Measurements from ENCODE around the gene FOSL2.

DNA sequence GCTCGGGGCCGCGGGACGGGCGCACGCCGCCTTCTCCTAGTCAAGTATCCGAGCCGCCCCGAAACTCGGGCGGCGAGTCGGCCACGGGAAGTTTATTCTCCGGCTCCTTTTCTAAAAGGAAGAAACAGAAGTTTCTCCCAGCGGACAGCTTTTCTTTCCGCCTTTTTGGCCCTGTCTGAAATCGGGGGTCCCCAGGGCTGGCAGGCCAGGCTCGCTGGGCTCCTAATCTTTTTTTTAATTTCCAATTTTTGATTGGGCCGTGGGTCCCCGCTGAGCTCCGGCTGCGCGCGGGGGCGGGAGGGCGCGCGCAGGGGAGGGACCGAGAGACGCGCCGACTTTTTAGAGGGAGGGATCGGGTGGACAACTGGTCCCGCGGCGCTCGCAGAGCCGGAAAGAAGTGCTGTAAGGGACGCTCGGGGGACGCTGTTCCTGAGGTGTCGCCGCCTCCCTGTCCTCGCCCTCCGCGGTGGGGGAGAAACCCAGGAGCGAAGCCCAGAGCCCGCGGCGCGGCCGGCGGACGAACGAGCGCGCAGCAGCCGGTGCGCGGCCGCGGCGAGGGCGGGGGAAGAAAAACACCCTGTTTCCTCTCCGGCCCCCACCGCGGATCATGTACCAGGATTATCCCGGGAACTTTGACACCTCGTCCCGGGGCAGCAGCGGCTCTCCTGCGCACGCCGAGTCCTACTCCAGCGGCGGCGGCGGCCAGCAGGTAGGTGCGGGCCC lies 617 bp downstream of the FOSL2 start:
- TF ChIP-seq, protein P1, sequence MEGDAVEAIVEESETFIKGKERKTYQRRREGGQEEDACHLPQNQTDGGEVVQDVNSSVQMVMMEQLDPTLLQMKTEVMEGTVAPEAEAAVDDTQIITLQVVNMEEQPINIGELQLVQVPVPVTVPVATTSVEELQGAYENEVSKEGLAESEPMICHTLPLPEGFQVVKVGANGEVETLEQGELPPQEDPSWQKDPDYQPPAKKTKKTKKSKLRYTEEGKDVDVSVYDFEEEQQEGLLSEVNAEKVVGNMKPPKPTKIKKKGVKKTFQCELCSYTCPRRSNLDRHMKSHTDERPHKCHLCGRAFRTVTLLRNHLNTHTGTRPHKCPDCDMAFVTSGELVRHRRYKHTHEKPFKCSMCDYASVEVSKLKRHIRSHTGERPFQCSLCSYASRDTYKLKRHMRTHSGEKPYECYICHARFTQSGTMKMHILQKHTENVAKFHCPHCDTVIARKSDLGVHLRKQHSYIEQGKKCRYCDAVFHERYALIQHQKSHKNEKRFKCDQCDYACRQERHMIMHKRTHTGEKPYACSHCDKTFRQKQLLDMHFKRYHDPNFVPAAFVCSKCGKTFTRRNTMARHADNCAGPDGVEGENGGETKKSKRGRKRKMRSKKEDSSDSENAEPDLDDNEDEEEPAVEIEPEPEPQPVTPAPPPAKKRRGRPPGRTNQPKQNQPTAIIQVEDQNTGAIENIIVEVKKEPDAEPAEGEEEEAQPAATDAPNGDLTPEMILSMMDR (IDR thresholded peaks at IDR 0.05) = no peak
- TF ChIP-seq EZH2 (IDR thresholded peaks at IDR 0.05; ENCODE audit: borderline replicate concordance, insufficient read depth, low read depth, low read length, poor library complexity, severe bottlenecking) = no peak
